C4-2B (cell line): ENCODE results near the gene NIPAL3.

Experiments
- CTCF ChIP-seq: fragments of 450-650 bp; conservative IDR thresholded peaks from 2 replicates; pipeline ENCODE4 v1.5.1; 2017; ENCODE audit warnings: mild to moderate bottlenecking
- ZFX ChIP-seq: fragments of 450-650 bp; IDR thresholded peaks from 2 replicates; pipeline ENCODE4 v1.6.1; 2017

GRCh38 chr1:24503059-24503751, 87.6 kb downstream of the NIPAL3 start:
- TF ChIP-seq CTCF (no peak), ZFX (no peak)
